ENCODE data around the gene MAPK12.

- no peak for TF ChIP-seq POLR2AphosphoS5 (IDR thresholded peaks at IDR 0.05)
- TF ChIP-seq, protein P1, sequence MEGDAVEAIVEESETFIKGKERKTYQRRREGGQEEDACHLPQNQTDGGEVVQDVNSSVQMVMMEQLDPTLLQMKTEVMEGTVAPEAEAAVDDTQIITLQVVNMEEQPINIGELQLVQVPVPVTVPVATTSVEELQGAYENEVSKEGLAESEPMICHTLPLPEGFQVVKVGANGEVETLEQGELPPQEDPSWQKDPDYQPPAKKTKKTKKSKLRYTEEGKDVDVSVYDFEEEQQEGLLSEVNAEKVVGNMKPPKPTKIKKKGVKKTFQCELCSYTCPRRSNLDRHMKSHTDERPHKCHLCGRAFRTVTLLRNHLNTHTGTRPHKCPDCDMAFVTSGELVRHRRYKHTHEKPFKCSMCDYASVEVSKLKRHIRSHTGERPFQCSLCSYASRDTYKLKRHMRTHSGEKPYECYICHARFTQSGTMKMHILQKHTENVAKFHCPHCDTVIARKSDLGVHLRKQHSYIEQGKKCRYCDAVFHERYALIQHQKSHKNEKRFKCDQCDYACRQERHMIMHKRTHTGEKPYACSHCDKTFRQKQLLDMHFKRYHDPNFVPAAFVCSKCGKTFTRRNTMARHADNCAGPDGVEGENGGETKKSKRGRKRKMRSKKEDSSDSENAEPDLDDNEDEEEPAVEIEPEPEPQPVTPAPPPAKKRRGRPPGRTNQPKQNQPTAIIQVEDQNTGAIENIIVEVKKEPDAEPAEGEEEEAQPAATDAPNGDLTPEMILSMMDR (IDR thresholded peaks at IDR 0.05): no peak
- TF ChIP-seq POLR2A (IDR thresholded peaks at IDR 0.05): no peak
These were observed 7.2 kb upstream of the MAPK12 start for GRCh38 chr22:50268655-50269113.
